ENCODE data around the gene EFCAB6. TPM values are rescaled to one million over a fixed set of nuclear protein-coding genes. Genes with fewer than 3 reads are reported as not detected.

Gene EFCAB6
- total and polyA plus RNA-seq, 9 of the 15 experiments (the other 6 are each of a cell fraction or from before 2014, with no cell fraction given), result 0.06 TPM; not detected in 8

DNA sequence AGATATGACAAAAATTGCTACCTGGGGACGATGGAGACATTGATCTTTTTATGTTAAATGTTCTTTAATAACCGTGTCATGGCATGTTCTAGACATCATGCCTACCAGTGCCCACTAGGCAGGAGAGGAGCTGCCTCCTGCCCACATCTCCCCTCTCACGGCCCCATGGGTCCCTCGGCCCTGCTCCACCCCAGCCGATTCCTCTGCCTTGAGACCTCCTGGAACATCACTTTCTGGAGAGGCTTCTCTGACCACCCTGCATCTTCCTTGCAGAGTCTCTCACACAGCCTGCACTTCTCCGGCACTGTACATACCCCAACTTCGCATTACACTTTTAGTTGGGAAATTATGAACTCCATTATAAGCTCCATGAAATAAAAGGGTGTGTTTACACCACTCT, 16.8 kb downstream of the EFCAB6 start:
- in situ Hi-C loops (cut with MboI), result no loop called here
- WGBS (ENCODE audit: insufficient coverage, low coverage, missing lambda C conversion rate), result 0% methylated on average over 6 of the region's 7 CpGs
- TF ChIP-seq BRD4 (IDR thresholded peaks at IDR 0.05) (no peak), RB1 (IDR thresholded peaks at IDR 0.05; ENCODE audit: low read depth) (no peak), SMARCE1 (IDR thresholded peaks at IDR 0.05) (no peak), ZNF507 (tag; conservative IDR thresholded peaks at IDR 0.05) (no peak), ZBED1 (IDR thresholded peaks at IDR 0.05) (no peak), SETDB1 (IDR thresholded peaks at IDR 0.05; ENCODE audit: low read length) (no peak), PTBP1 (IDR thresholded peaks at IDR 0.05; ENCODE audit: low read depth, low read length) (no peak), NFIC (IDR thresholded peaks at IDR 0.05) (no peak), ZNF263 (CRISPR knock-in tag; IDR thresholded peaks at IDR 0.05; ENCODE audit: borderline replicate concordance) (no peak), BMI1 (IDR thresholded peaks at IDR 0.05; ENCODE audit: low read length) (no peak), MAZ (CRISPR knock-in tag; conservative IDR thresholded peaks at IDR 0.05 in 1 of 2, IDR thresholded peaks at IDR 0.05 in 1 of 2) (no peak), MTA2 (IDR thresholded peaks at IDR 0.05; ENCODE audit: low read depth) (no peak), NELFE (IDR thresholded peaks at IDR 0.05; ENCODE audit: insufficient read depth, insufficient read length) (no peak), CGGBP1 (CRISPR knock-in tag; IDR thresholded peaks at IDR 0.05) (no peak), MCM5 (IDR thresholded peaks at IDR 0.05; ENCODE audit: low read depth) (no peak), HDAC6 (IDR thresholded peaks at IDR 0.05; ENCODE audit: low read depth, low read length) (no peak), EGR1 (conservative IDR thresholded peaks at IDR 0.05) (no peak), E2F4 (CRISPR knock-in tag; IDR thresholded peaks at IDR 0.05; ENCODE audit: low read depth) (no peak)
- BruUV-seq (replicated peaks), result no TSS peak
- no peaks in the 10 kb centered on the region; a peak in 1 of 5 replicates for H3K27me3 ChIP-seq (ENCODE audit: control insufficient read depth in 2 of 2, insufficient read depth in 2 of 2, low read length in 2 of 2)
- H2AFZ ChIP-seq (ENCODE audit: low read depth, low read length), result no peak overlapping the region
- no peak for ATAC-seq
- no peak for FAIRE-seq
- H3K4me2 ChIP-seq (ENCODE audit: insufficient read depth, low read length), result no peak overlapping the region
- H3K4me1 ChIP-seq (replicated peaks in 1 of 2; ENCODE audit: control insufficient read depth in 2 of 2, insufficient read depth in 2 of 2, low read length in 2 of 2), result no peaks in the 10 kb centered on the region
- H3K9me1 ChIP-seq (ENCODE audit: control insufficient read depth, insufficient read depth, low read length), result no peaks in the 10 kb centered on the region
- no peaks in the 10 kb centered on the region for H4K20me1 ChIP-seq (replicated peaks; ENCODE audit: control insufficient read depth, insufficient read depth, low read length)
- no peak overlapping the region for H3K9ac ChIP-seq (ENCODE audit: insufficient read depth in 1 of 2, low read depth in 2 of 2, low read length in 2 of 2)
- ChIA-PET CTCF (ENCODE audit: low intra/inter-chr PET ratio) (no interaction called here), POLR2A (interaction anchor here (0.6 to 0.9 kb wide), 2 partner anchors 16 to 41 kb away, joined by 3 to 4 read pairs; no protein-coding TSS in a partner anchor)
- H3K4me3 ChIP-seq, result no peak overlapping the region
- no peak overlapping the region for H3K27ac ChIP-seq (ENCODE audit: extremely low read depth, low read depth, low read length)
- H3K79me2 ChIP-seq (ENCODE audit: control insufficient read depth, insufficient read depth, low read length), result no peaks in the 10 kb centered on the region
- DNase-seq (ENCODE audit: extremely low read depth in 1 of 4, low spot score in 3 of 4), result no peak
- no peaks in the 10 kb centered on the region for H3K9me3 ChIP-seq (replicated peaks; ENCODE audit: control insufficient read depth, insufficient read depth, low read depth, low read length)
- intact Hi-C loops (cut with micrococcal nuclease), result no loop called here
- no peaks in the 10 kb centered on the region for H3K36me3 ChIP-seq (ENCODE audit: control insufficient read depth, insufficient read depth, low read length)

Measured in K562 (cell line).